H1 (cell line): ENCODE results near the gene SCUBE2. TPM values are rescaled to one million over a fixed set of nuclear protein-coding genes. Genes with fewer than 3 reads are reported as not detected.

Experiments
- CTCF ChIA-PET: fragments of 300-600 bp; sonication (Branson Sonifier 250); formaldehyde crosslinking; loops from one replicate; lab custom pipeline; 2021; ENCODE audit not compliant: partially characterized antibody; lab: Charles Lee
- POLR2A ChIA-PET: fragments of 300-600 bp; sonication (Branson Sonifier 250); formaldehyde crosslinking; loops from one replicate; lab custom pipeline; 2021; ENCODE audit warnings: inconsistent platforms; ENCODE audit not compliant: partially characterized antibody; lab: Charles Lee
- DNase-seq, 2 experiments: peaks; one replicate each; pipeline versions ENCODE4 v3.0.0 to v3.0.0-alpha.2; 2010 to 2022; ENCODE audit warnings: low spot score in 2 of 2, low read depth in 1 of 2, mixed read lengths in 1 of 2
- FAIRE-seq: peaks from 2 replicates; lab custom pipeline; 2011; peaks lifted over from hg19 to GRCh38; lab: Jason Lieb, UNC
- H2AFZ ChIP-seq: 2 replicates; pipeline ENCODE4 v1.8.1; 2012; ENCODE audit warnings: low read length, inconsistent platforms
- H2AK5ac ChIP-seq: 2 replicates; pipeline ENCODE4 v1.6.1; 2013; ENCODE audit warnings: low read depth, low read length
- H2BK120ac ChIP-seq: replicated peaks from 2 replicates; pipeline ENCODE3; 2013; ENCODE audit warnings: low read depth, low read length, inconsistent platforms
- H2BK12ac ChIP-seq: 2 replicates; pipeline ENCODE4 v1.6.1; 2013; ENCODE audit warnings: low read depth, low read length
- H2BK15ac ChIP-seq: 2 replicates; pipeline ENCODE4 v1.6.1; 2013; ENCODE audit warnings: low read length
- H2BK20ac ChIP-seq: 2 replicates; pipeline ENCODE4 v1.6.1; 2013; ENCODE audit warnings: low read length
- H2BK5ac ChIP-seq: 2 replicates; pipeline ENCODE4 v1.6.1; 2013; ENCODE audit warnings: low read depth, low read length
- H3K14ac ChIP-seq: 2 replicates; pipeline ENCODE4 v1.6.1; 2013; ENCODE audit warnings: inconsistent platforms; ENCODE audit not compliant: insufficient read length
- H3K18ac ChIP-seq: 2 replicates; pipeline ENCODE4 v1.6.1; 2013; ENCODE audit warnings: low read length; ENCODE audit errors: extremely low read depth
- H3K23ac ChIP-seq: 2 replicates; pipeline ENCODE4 v1.6.1; 2013; ENCODE audit warnings: inconsistent platforms; ENCODE audit not compliant: insufficient read length
- H3K23me2 ChIP-seq: 2 replicates; pipeline ENCODE4 v1.6.1; 2013; ENCODE audit warnings: low read depth, low read length
- H3K27ac ChIP-seq: 2 replicates; pipeline ENCODE4 v1.6.1; 2011; ENCODE audit warnings: low read depth, low read length, inconsistent platforms
- H3K27me3 ChIP-seq, 4 experiments: replicated peaks in 1 of 4; 1 replicate in 1 of 4; 2 replicates in 3 of 4; pipeline versions ENCODE4 v1.6.1 to v1.8.1; 2011 to 2013; ENCODE audit warnings: low read length in 3 of 4, mild to moderate bottlenecking in 3 of 4, inconsistent platforms in 2 of 4, mixed read lengths in 2 of 4, moderate library complexity in 1 of 4; ENCODE audit not compliant: control insufficient read depth in 3 of 4, insufficient read depth in 3 of 4; ENCODE audit errors: extremely low read depth in 1 of 4
- H3K36me3 ChIP-seq, 4 experiments: 2 replicates each; pipeline versions ENCODE4 v1.6.1 to v1.8.1; 2011 to 2013; ENCODE audit warnings: mild to moderate bottlenecking in 4 of 4, low read length in 3 of 4, moderate library complexity in 2 of 4, control low read depth in 1 of 4, inconsistent platforms in 1 of 4; ENCODE audit not compliant: insufficient read depth in 4 of 4, control insufficient read depth in 2 of 4
- H3K4ac ChIP-seq: replicated peaks from 2 replicates; pipeline ENCODE3; 2013; ENCODE audit warnings: low read length, low read depth, mixed read lengths, inconsistent platforms; ENCODE audit not compliant: insufficient read length
- H3K4me1 ChIP-seq, 4 experiments: replicated peaks in 1 of 4; 1 replicate in 1 of 4; 2 replicates in 3 of 4; pipeline versions ENCODE4 v1.6.1 to v1.8.1; 2011 to 2013; ENCODE audit warnings: low read length in 3 of 4, inconsistent platforms in 2 of 4, mixed read lengths in 1 of 4; ENCODE audit not compliant: insufficient read depth in 4 of 4, control insufficient read depth in 3 of 4
- H3K4me2 ChIP-seq, 2 experiments: 2 replicates each; pipeline versions ENCODE4 v1.6.1 to v1.8.1; 2011 to 2013; ENCODE audit warnings: low read depth in 2 of 2, low read length in 2 of 2, control low read depth in 1 of 2, inconsistent platforms in 1 of 2, mild to moderate bottlenecking in 1 of 2; ENCODE audit not compliant: insufficient read depth in 1 of 2
- H3K4me3 ChIP-seq, 4 experiments: fragments of 200-600, 300-600 bp in 1 of 4; sonication (generic), shearing (Covaris generic), sonication (Bioruptor Twin) in 1 of 4; 2 replicates each; pipeline versions ENCODE4 v1.5.1 to v1.8.1; 2011 to 2016; ENCODE audit warnings: low read length in 4 of 4, low read depth in 3 of 4, control low read depth in 2 of 4, inconsistent platforms in 2 of 4, mild to moderate bottlenecking in 2 of 4, mixed read lengths in 1 of 4, moderate library complexity in 1 of 4; ENCODE audit not compliant: insufficient read depth in 2 of 4; ENCODE audit errors: extremely low read depth in 1 of 4
- H3K56ac ChIP-seq: replicated peaks from 2 replicates; pipeline ENCODE3; 2013; ENCODE audit warnings: low read depth, mild to moderate bottlenecking, mixed read lengths, low read length, inconsistent platforms; ENCODE audit not compliant: insufficient read length
- H3K79me1 ChIP-seq: 2 replicates; pipeline ENCODE4 v1.6.1; 2013; ENCODE audit warnings: low read depth, low read length, control low read depth
- H3K79me2 ChIP-seq, 2 experiments: 2 replicates each; pipeline versions ENCODE4 v1.6.1 to v1.8.1; 2012 to 2013; ENCODE audit warnings: low read length in 2 of 2, mild to moderate bottlenecking in 2 of 2, inconsistent platforms in 1 of 2; ENCODE audit not compliant: insufficient read depth in 2 of 2, control insufficient read depth in 1 of 2
- H3K9ac ChIP-seq, 4 experiments: replicated peaks in 1 of 4; 1 replicate in 1 of 4; 2 replicates in 3 of 4; pipeline versions ENCODE4 v1.6.1 to v1.8.1; 2011 to 2013; ENCODE audit warnings: low read depth in 3 of 4, low read length in 3 of 4, control low read depth in 2 of 4, mild to moderate bottlenecking in 2 of 4, moderate library complexity in 2 of 4, inconsistent platforms in 1 of 4; ENCODE audit errors: extremely low read depth in 1 of 4
- H3K9me3 ChIP-seq, 2 experiments: 2 replicates each; pipeline versions ENCODE4 v1.6.1 to v1.8.1; 2012 to 2013; ENCODE audit warnings: mild to moderate bottlenecking in 2 of 2, moderate library complexity in 2 of 2, control low read depth in 1 of 2, inconsistent platforms in 1 of 2, low read depth in 1 of 2, low read length in 1 of 2, mixed read lengths in 1 of 2; ENCODE audit not compliant: insufficient read depth in 2 of 2
- H4K20me1 ChIP-seq, 2 experiments: replicated peaks in 1 of 2; 2 replicates each; pipeline versions ENCODE3 to v1.8.1; 2011 to 2013; ENCODE audit warnings: inconsistent platforms in 2 of 2, low read length in 2 of 2, mild to moderate bottlenecking in 1 of 2; ENCODE audit not compliant: insufficient read depth in 2 of 2, control insufficient read depth in 1 of 2
- H4K5ac ChIP-seq: 2 replicates; pipeline ENCODE4 v1.6.1; 2013; ENCODE audit warnings: low read length, low read depth, mixed read lengths, inconsistent platforms; ENCODE audit not compliant: insufficient read length
- H4K8ac ChIP-seq: 2 replicates; pipeline ENCODE4 v1.8.0; 2013; ENCODE audit warnings: mild to moderate bottlenecking, moderate library complexity, low read length, inconsistent platforms; ENCODE audit not compliant: insufficient read depth; ENCODE audit errors: extremely low read depth
- H4K91ac ChIP-seq: replicated peaks from 2 replicates; pipeline ENCODE3; 2013; ENCODE audit warnings: low read length, mixed read lengths, inconsistent platforms; ENCODE audit not compliant: insufficient read length
- BRCA1 ChIP-seq: IDR thresholded peaks from 2 replicates; pipeline ENCODE4 v1.6.1; 2012; ENCODE audit warnings: low read depth, low read length, improper control_type of control experiment
- CBX8 ChIP-seq: fragments of 300-800, 300-1000 bp; sonication (generic); IDR thresholded peaks from 2 replicates; pipeline ENCODE4 v1.7.1; 2016; ENCODE audit warnings: low read depth, low read length, borderline replicate concordance
- CHD2 ChIP-seq: IDR thresholded peaks from 2 replicates; pipeline ENCODE4 v1.6.1; 2012; ENCODE audit warnings: low read length, improper control_type of control experiment
- CTBP2 ChIP-seq: IDR thresholded peaks from 2 replicates; pipeline ENCODE4 v1.7.0; 2011; ENCODE audit warnings: borderline replicate concordance, mild to moderate bottlenecking, moderate library complexity, mixed read lengths, low read length; ENCODE audit not compliant: insufficient read depth, insufficient read length
- EP300 ChIP-seq, 2 experiments: IDR thresholded peaks; 1 replicate in 1 of 2; 2 replicates in 1 of 2; pipeline ENCODE4 v1.6.1; 2011 to 2012; ENCODE audit warnings: low read depth in 2 of 2, low read length in 2 of 2, mild to moderate bottlenecking in 2 of 2, borderline replicate concordance in 1 of 2, inconsistent platforms in 1 of 2, moderate library complexity in 1 of 2
- KDM4A ChIP-seq: IDR thresholded peaks from one replicate; pipeline ENCODE4 v1.7.1; 2012; ENCODE audit warnings: low read depth, mild to moderate bottlenecking, moderate library complexity, low read length, inconsistent platforms; ENCODE audit not compliant: severe bottlenecking
- WGBS, 2 experiments: shearing (Covaris generic) in 1 of 2; methylation state at CpG; one replicate each; pipeline versions ENCODE4 v1.1.6 to v1.1.7; 2013 to 2015; ENCODE audit warnings: low lambda C conversion rate in 2 of 2, mixed read lengths in 2 of 2, inconsistent platforms in 1 of 2, low coverage in 1 of 2, missing lambda C conversion rate in 1 of 2; ENCODE audit not compliant: insufficient replicate concordance in 2 of 2, insufficient coverage in 1 of 2, insufficient read length in 1 of 2; ENCODE audit errors: extremely low coverage in 1 of 2, missing lambda C conversion rate in 1 of 2; 5-methylcytosine and 5-hydroxymethylcytosine counted together
- polyA plus RNA-seq, 7 experiments: library from polyadenylated mRNA; depleted of rRNA in 3 of 7; stranded (reverse) in 5 of 7; unstranded in 2 of 7; fragments of >200 nt in 5 of 7; fragments of 200-250 nt in 2 of 7; gene quantifications; 1 replicate in 5 of 7; 2 replicates in 1 of 7; 4 replicates in 1 of 7; pipeline versions ENCODE4 v1.2.1 to v1.2.3, GENCODE V29; 2011 to 2013; ENCODE audit warnings: missing spikeins in 2 of 7, mixed read lengths in 2 of 7
- total RNA-seq: library from RNA; stranded (reverse); fragmentation: NEBNext Ultra II Directional; extraction: Animal tissue kit (Norgen Biotek cat#: 25700); gene quantifications from 2 replicates; pipeline ENCODE4 v1.2.1, GENCODE V29; 2021

The SCUBE2 gene
- total and polyA plus RNA-seq, 2 of the 8 experiments (the other 6 are each of a cell fraction or from before 2014, with no cell fraction given) = 0.29 to 1.2 TPM

DNA sequence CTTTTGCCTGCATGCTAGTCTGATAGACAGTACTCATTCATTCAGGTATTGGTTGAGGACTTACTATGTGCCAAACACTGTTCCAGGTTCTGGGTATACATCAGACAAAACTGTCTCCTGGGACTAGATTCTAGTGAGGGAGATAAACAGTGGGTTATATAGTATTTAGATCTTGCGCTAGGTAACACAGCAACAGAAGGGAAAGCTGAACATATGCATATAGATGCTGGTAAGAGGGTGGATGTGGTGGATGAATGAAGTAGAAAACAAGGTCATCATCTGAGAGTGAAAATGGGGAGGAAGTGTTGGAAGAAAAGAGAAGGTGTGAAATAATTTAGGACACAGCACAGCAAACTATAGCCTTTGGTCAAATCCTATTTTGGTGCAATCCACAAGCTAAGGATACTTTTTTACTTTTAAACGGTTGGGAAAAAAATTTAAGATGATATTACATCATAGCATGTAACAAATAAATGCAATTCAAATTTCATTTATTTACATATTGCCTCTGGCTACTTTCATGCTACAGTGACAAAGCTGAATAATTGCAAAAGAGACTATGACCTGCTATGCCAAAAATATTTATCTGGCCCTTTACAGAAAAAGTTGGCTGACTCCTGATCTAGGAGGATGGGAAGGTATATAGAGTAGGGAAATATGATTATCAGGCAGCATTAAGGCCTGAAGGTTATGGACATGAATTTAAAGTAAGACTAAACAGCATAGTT is 120.0 kb downstream of the SCUBE2 start:
- no peak overlapping the region for H3K4me3 ChIP-seq
- no peak overlapping the region for H3K9ac ChIP-seq
- no peak for FAIRE-seq
- H3K79me2 ChIP-seq = no peaks in the 10 kb centered on the region
- no peak overlapping the region for H3K56ac ChIP-seq
- no peak overlapping the region for H2AFZ ChIP-seq
- H4K91ac ChIP-seq = no peak overlapping the region
- no peak for DNase-seq
- H2AK5ac ChIP-seq = no peak overlapping the region
- no peaks in the 10 kb centered on the region for H4K20me1 ChIP-seq
- H4K8ac ChIP-seq = no peak overlapping the region
- H2BK15ac ChIP-seq = no peak overlapping the region
- POLR2A ChIA-PET = interaction anchor here (0.7 kb wide), 1 partner anchor 128 kb away, joined by 3 read pairs; no protein-coding TSS in a partner anchor
- H3K14ac ChIP-seq = no peak overlapping the region
- CTCF ChIA-PET = interaction anchor here (0.6 kb wide), 1 partner anchor 101 kb away, joined by 4 read pairs; no protein-coding TSS in a partner anchor
- H3K27ac ChIP-seq = no peak overlapping the region
- H2BK120ac ChIP-seq = no peak overlapping the region
- H3K18ac ChIP-seq = no peak overlapping the region
- no peaks in the 10 kb centered on the region for H3K23me2 ChIP-seq
- H3K27me3 ChIP-seq = no peaks in the 10 kb centered on the region
- no peak overlapping the region for H3K23ac ChIP-seq
- H3K4ac ChIP-seq = no peak overlapping the region
- H3K4me2 ChIP-seq = no peak overlapping the region
- H2BK20ac ChIP-seq = no peak overlapping the region
- H2BK5ac ChIP-seq = no peak overlapping the region
- H3K4me1 ChIP-seq = no peaks in the 10 kb centered on the region
- WGBS, 2 experiments = 82% methylated on average over 2 of the region's 2 CpGs; no CpG with 5 or more reads in 1 of the 2 experiments
- no peak overlapping the region for H4K5ac ChIP-seq
- H2BK12ac ChIP-seq = no peak overlapping the region
- H3K79me1 ChIP-seq = no peaks in the 10 kb centered on the region
- no peaks in the 10 kb centered on the region for H3K36me3 ChIP-seq
- no peaks in the 10 kb centered on the region for H3K9me3 ChIP-seq
- TF ChIP-seq KDM4A (no peak), CHD2 (no peak), CTBP2 (no peak), CBX8 (no peak), EP300 (IDR thresholded peaks at IDR 0.05; ENCODE audit: borderline replicate concordance in 1 of 2, low read depth in 2 of 2, low read length in 2 of 2) (no peak), BRCA1 (no peak)
- TF ChIP-seq, all 59 proteins: peak for 0
